ENCODE measurements around the gene PXN.
"Not testable (repeated sequence)": the region's sequence is repeated elsewhere in the genome, so short reads cannot be mapped to it uniquely, and the experiment has no call there.

PXN gene

DNA sequence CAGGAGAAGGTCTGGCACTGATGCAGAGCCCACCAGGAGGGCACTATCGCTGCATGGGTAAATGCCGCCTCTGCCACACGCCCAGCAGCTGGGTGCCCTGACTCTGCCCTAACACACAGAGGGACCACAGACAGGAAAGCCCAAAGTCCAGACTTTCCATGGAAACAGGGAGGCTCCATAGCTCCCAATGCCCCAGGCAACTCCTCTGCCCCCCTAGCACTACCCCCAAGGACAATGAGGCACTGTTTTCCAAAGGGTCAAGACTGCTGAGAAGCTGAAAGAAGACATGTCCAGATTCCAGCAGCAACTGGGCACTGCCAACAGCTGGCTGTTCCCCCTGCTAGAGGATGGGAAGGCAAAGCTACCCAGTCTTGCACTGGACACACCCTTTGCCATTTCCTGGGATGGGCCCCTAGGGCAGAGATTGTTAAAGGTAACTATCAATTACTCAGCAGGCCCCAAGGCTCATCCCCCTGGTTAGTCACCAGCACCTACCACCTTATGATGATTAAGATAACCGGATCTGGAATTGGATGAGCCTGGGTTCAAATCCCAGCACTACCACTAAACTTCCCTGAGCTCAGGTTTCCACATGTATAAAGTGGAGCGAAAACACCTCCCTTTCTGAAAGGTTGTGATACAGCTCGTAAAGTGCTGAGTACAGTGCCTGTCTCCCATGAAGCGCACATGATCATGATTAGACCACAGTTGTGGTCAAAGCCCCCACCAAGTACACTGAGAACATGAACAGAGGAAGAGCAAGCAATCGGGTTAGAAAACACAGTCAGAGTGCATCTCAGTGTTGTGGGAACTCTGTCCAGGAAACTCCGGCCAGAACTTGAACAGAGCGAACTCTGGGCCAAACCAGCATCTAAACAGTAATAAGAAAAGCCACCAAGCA lies 3.3 kb downstream of the PXN start:
- no peak for DNase-seq

DNA sequence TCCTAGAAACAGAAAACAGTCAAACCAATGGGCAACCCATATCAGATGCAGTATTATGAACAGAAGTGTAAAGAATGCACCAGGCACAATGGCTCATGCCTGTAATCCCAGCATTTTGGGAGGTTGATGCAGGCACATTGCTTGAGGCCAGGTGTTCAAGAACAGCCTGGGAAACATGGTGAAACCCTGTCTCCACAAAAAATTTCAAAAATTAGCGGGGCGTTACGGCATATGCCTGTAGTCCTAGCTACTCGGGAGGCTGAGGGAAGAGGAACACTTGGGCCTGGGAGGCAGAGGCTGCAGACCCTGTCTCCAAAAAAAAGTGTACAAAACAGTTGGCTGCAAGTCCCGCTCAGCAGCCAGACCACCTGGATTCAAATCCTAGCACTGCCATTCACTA lies 4.9 kb downstream of the PXN start:
- no peak for DNase-seq

DNA sequence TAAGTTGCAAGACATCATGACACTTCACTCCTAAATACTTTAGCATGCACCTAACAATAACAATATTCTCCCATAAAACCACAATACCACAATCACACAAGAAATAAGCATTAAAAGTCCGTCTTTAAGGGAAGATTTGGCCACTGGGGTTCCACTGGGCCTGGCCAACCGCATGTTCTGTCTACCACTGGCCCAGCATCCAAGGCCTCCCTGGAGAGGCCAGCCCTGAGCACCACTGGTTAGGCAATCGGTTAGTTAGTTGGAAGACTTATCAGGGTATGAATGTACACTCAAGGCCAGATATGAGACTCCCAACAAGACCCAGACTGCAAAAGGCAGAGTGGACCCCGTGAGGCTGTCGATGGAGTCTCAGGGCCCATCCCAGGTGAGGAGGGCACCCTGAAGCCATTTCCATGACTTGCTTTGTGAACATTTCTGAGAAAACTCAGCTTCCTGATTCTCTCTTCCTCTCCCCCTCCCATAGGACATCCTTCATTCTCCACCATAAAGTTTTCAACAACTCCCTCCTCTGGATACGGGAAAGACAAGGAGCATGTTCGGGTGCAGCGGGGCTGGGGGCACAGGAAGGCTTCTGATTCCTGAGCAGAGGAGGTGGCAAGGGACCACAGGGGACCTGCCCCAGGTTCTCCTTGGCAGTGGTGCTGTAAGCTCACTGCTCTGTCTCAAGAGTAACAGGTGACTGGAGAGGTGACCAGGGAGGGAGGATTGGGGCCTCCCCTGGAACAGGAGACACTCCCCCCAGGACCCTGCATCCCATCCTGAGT lies 5.9 kb downstream of the PXN start:
- no peak for DNase-seq

GRCh38 chr12:120258323-120258896 lies 7.1 kb downstream of the PXN start:
- DNase-seq: no peak

DNA sequence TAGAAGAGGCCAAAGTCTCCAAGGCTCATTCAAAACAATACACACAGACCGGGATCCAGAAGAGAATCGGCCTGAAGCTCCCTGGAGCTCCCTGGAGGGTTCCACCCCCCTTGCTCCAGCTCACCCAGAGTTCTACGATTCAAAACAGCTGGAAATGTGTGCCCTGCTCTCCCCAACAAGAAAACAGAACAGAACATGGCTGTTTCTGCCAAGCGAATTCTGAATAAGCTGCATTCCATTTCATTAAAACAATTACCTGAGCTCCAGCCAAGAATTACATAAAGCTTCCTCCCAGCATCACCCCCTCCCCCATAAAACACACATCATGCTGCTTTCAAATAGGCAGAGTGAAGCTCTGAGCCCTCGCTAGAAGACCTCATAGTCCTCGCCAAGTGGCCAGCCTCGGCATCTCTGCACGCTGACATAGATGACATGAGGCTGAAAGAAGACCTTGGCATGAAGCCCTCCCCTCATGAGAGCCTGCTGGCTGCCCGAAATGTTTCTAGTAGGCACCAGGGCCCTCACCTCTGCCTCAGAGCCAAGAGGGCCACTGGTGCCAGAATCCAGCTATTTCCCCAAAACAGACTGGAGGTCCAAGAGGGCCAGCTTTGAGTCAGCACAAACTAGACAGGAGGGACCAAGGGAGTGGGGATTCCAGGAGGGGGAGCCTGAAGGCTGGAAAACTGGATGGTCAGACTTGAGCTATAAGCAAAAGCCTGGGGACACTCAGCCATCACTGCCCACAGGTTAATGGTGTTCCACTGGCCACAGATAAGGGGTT lies 8.3 kb downstream of the PXN start:
- DNase-seq: no peak

DNA sequence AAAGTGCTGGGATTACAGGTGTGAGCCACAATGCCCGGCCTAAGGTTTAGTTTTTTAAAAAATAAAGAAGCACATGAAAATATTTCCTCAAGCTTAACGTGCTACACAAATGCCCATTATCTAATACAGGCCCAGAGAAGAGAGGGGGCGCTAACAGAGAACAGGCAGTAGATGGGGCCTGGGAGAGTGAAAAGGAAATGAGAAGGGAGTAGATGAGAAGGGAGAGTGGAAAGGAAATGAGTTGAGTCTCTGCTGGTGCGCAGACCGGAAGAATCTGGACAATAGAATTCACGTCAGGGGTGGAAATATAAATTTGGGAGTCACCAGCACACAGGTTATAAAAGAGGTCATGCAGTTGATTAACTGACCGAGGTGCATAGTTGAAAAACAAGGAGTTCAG lies 10.7 kb downstream of the PXN start:
- no peak for DNase-seq

GRCh38 chr12:120253313-120253712 lies 12.2 kb downstream of the PXN start:
- DNase-seq: peak; percentile 46

DNA sequence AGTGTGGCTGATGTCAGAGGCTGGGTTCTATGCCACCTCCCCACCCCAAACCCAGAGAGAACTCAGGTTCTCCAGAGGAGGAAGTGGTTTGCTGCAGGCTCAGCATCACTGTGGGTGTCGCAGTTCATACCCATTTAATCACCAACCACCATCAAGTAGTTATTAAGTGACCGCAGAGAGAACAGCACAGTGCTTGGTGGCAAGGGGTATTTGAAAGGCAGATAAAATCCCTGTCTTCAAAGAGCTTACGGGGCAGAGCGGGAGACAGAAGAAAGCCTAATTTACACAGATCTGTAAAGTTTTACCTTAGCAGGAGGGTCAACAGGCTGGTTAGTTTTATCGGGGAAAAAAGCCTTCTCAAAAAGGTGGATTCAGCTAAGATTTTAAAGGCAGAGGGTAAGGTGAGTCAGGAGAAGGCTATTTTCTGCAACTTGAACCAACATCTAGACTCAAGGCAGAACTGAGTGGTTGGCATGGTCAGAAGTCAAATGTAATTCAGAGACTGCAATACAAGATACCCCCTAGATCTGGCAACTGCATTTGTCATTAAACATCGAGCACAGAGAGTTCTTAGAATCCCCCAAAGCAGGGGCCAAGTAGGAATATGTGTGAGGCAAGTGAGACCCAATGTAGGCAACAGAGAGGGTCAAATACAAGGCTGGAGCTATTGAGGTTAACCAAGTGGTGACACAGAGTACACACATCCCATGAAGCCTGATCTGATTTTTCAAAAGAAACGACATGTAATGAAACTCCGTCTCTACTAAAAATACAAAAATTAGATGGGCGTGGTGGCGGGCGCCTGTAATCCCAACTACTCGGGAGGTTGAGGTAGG lies 13.2 kb downstream of the PXN start:
- peak; percentile 75 for DNase-seq

DNA sequence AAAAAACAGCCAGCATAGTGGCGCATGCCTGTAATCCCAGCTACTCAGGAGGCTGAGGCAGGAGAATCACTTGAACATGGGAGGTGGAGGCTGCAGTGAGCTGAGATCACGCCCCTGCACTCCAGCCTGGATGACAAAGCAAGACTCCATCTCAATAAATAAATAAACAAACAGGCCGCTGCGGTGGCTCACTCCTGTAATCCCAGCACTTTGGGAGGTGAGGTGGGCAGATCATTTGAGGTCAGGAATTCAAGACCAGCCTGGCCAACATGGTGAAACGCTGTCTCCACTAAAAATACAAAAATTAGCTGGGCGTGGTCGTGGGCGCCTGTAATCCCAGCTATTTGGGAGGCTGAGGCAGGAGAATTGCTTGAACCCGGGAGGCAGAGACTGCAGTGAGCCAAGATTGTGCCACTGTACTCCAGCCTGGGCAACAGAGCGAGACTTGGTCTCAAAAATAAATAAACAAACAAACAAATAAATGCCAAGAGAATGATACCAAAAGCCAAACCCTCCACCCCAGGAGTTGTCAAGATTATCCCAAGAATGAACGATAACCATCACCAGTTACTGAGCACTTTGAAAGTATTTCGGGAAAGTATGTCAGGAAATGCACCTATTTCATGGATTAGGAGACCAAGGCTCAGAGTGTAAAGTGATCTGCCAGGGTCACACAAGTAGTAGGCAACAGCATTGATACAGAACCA lies 14.0 kb downstream of the PXN start:
- DNase-seq: not testable (repeated sequence)

DNA sequence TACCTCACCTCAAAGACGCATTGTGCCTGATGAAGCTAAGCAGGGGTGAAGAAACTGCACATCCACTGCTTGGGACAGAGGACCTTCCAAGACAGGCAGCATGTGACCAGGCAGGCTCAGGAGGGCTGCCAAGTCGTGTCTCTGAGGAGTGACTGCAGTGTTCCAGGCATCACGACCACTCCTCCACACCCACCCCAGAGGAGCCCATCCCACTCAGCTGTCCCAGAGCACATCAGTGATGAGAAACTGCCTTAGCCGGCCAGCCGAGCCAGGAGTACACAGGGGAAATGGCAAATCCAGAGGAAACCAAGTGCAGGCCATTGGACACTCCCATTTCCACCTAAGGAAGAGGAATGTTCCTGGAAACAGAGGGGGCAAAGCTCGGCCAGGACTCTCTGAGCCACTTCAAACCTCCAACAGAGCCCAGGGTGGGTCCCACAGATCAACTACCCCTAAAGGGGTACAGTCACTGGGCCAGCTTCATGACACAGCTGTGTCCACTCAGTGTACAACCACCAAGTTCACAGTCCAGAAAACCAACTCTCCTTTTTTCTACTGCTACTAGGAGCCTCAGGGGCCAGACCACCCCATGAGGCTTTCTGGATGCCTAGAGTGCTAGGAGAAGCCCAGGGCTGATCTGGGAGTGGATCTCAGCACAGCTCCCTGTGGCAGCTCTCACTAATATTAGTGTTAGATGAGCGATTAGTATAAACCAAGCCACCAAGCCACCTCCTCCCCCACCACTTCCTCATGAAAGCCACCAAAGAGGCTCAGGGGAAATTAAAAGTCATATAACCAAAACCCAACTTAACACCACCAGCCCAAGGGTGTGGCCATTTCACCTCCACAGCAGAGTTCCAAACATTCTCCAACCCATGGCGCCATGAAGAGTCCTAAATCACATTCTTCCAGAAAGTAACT lies 15.4 kb downstream of the PXN start:
- DNase-seq: no peak

DNA sequence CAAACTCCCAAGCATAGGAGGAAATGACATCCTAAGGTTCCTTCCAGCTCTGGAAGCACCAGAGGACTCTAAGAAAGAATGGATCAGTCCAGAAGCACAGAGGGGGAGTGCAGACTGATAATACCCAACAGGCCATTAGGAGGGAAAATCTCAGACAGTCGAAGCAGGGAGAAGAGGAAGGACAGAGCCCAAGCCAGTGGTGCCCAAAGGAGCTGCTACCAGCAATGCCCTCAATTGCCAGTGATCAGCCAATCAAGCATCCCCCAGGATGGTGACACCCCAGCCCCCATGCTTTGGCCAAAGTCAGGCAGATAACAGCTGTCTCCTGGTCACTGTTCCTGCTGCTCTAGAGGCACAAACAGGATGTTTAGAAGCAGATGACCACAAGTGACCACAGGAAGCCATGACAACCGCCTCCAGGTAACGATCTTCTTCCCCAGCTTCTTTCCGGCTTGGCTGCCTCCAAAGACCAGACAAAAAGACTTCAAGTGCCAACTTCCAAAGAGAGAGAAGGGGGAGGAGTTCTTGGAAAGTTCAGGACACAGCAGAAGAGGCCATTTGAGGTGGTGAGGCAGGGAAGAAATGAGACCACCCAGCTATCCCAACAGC lies 16.2 kb downstream of the PXN start:
- DNase-seq: no peak

DNA sequence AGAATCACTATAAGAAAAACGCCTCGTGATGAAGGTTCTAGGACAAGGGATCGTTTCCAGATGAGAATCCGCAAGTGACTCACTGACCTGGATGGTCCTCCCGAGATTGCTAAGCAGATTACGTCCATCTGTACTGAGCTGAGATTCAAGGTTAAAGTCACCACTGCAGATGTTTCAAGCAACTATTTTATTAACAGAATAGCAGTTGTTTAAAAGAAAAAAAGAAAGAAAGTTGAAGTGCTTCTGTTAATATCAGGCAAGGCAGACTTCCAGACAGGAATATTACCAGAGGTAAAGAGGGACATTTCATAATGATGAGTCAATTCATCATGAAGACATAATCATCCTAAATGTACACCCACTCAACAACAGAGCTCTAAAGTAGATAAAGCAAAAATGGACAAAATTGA lies 17.9 kb downstream of the PXN start:
- DNase-seq: no peak

- DNase-seq: no peak
Measured at GRCh38 chr12:120247183-120247582, 18.3 kb downstream of the PXN start.

DNA sequence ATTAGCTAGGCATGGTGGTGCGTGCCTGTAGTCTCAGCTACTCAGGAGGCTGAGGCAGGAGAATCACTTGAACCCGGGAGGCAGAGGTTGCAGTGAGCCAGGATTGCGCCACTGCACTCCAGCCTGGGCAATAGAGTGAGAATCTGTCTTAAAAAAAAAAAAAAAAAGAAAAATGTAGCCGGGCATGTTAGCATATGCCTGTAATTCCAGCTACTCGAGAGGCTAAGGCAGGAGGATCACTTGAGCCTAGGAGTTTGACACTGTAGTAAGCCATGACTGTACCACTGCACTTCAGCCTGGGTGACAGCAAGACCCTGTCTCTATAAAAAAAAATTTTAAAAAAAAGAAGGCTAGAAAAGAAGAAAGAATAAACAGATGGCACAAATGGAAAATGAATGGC lies 18.8 kb downstream of the PXN start:
- not testable (repeated sequence) for DNase-seq

DNA sequence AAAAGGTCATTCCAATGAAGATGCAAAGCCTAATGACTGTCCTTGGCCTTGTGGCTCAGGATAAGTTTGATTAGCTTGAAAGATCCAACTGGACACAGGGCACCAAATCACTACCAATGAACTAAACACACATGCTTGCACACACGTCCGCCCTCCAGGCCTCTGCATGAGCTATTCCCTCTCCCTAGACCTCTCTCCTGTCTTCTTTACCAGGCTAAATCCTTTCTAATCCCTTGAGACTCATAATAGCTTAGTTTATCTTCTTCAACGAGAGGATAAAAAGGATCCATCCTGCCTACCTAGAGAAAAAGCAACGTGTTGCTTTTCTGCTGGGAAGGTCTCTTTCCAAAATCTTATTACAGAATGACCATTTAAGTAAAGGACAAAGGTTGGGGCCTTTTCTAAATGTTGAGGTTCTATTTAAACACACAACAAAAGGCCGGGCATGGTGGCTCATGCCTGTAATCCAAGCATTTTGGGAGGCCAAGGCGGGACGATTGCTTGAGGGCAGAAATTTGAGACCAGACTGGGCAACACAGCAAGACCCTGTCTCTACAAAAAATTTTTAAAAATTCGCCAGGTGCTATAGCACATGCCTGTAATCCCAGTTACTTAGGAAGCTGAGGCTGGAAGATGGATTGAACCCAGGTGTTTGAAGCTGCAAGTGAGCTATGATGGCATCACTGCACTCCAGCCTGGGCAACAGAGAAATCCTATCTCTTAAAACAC lies 22.4 kb downstream of the PXN start:
- DNase-seq: no peak

GRCh38 chr12:120242275-120242799 lies 23.2 kb downstream of the PXN start:
- no peak for DNase-seq

GRCh38 chr12:120241561-120242274 lies 23.8 kb downstream of the PXN start:
- no peak for DNase-seq

GRCh38 chr12:120240495-120240833 lies 25.1 kb downstream of the PXN start:
- DNase-seq: no peak

Data from activated effector memory CD4-positive, alpha-beta T cell treated with Interleukin-2 at 50 U/mL for 16 hours (primary cell).